ENCODE data around the gene PADI1. TPM values are rescaled to one million over a fixed set of nuclear protein-coding genes. Genes with fewer than 3 reads are reported as not detected.

The PADI1 gene
- total RNA-seq, 1 experiment from 2014 or later, result 0.24 TPM

- H3K23ac ChIP-seq (ENCODE audit: insufficient read length, low read depth, low read length), result no peak overlapping the region
- Mint-ChIP-seq H3K4me3 (no peak overlapping the region), H3K36me3 (ENCODE audit: insufficient read depth in 1 of 3, low read depth in 3 of 3) (peaks cover 0 to 11% (median 0%) of the 10 kb centered on the region in 3 experiments; a peak in 3 of 7 replicates), H3K4me1 (peaks cover 15 to 16% of the 10 kb centered on the region in 2 experiments), H3K27me3 (ENCODE audit: low read depth) (no peaks in the 10 kb centered on the region; the same call in 1 of the 2 replicates), H3K9me3 (peaks cover 3 to 11% of the 10 kb centered on the region in 2 experiments; a peak in 3 of 5 replicates), H3K27ac (no peak overlapping the region; a peak in 1 of 7 replicates)
- H3K14ac ChIP-seq (ENCODE audit: insufficient read depth, low read length), result no peak overlapping the region
- no peak overlapping the region for H4K5ac ChIP-seq (ENCODE audit: insufficient read length, low read depth, low read length)
- H3K79me2 ChIP-seq (ENCODE audit: insufficient read depth, low read length), result no peaks in the 10 kb centered on the region
- no peaks in the 10 kb centered on the region; the same call in 1 of the 2 replicates for H3K4me1 ChIP-seq (ENCODE audit: insufficient read depth, low read length)
- H3K79me1 ChIP-seq (ENCODE audit: insufficient read depth, low read depth, low read length, poor library complexity, severe bottlenecking), result no peaks in the 10 kb centered on the region
- no peak overlapping the region for H4K8ac ChIP-seq (replicated peaks; ENCODE audit: insufficient read length, low read depth, low read length)
- no peak overlapping the region for H3K27ac ChIP-seq (ENCODE audit: insufficient read length, low read depth, low read length)
- H3K56ac ChIP-seq (ENCODE audit: insufficient read length, low read depth, low read length), result no peak overlapping the region
- no peaks in the 10 kb centered on the region for H3K9me3 ChIP-seq (ENCODE audit: control insufficient read depth, low read depth, low read length)
- H4K20me1 ChIP-seq (ENCODE audit: control insufficient read depth, insufficient read depth, insufficient read length), result no peaks in the 10 kb centered on the region
- H3K18ac ChIP-seq (ENCODE audit: insufficient read length, low read depth, low read length), result no peak overlapping the region
- H2AFZ ChIP-seq (ENCODE audit: low read length), result no peak overlapping the region
- no peak for DNase-seq
- H2BK20ac ChIP-seq (ENCODE audit: low read depth, low read length, poor library complexity, severe bottlenecking), result no peak overlapping the region
- WGBS (ENCODE audit: extremely low coverage, insufficient read length, low lambda C conversion rate), result no CpG with 5 or more reads among the region's 7 CpGs
- no peak overlapping the region for H2BK12ac ChIP-seq (ENCODE audit: insufficient read length, low read depth, low read length)
- H3K4me2 ChIP-seq (ENCODE audit: insufficient read depth, insufficient read length, low read length), result no peak overlapping the region
- H4K91ac ChIP-seq (ENCODE audit: insufficient read length, low read depth, low read length), result no peak overlapping the region
- no peak overlapping the region for H3K4ac ChIP-seq (ENCODE audit: low read depth, low read length)
- no peak overlapping the region for H2BK120ac ChIP-seq (ENCODE audit: low read depth, low read length, poor library complexity, severe bottlenecking)
- H2AK5ac ChIP-seq (ENCODE audit: insufficient read length, low read length), result no peak overlapping the region
- H3K23me2 ChIP-seq (ENCODE audit: insufficient read length, low read depth, low read length, poor library complexity, severe bottlenecking), result no peaks in the 10 kb centered on the region
- H3T11ph ChIP-seq (ENCODE audit: low read length), result no peak overlapping the region
- H3K27me3 ChIP-seq (ENCODE audit: insufficient read depth, low read length), result no peaks in the 10 kb centered on the region
- H3K9ac ChIP-seq (ENCODE audit: extremely low read depth, insufficient read length, low read length), result no peak overlapping the region
- no peak overlapping the region for H2BK5ac ChIP-seq (ENCODE audit: insufficient read length, low read length)
- no peak for TF ChIP-seq CTCF (conservative IDR thresholded peaks at IDR 0.05)
- no peak overlapping the region for H2BK15ac ChIP-seq (ENCODE audit: low read depth, low read length)
Measured at GRCh38 chr1:17184161-17184665, 20.7 kb upstream of the PADI1 start.

Measured in H9 (cell line).